Hepatocyte (in vitro differentiated cells): Measurements from ENCODE around the gene SRSF10. TPM values are rescaled to one million over a fixed set of nuclear protein-coding genes. Genes with fewer than 3 reads are reported as not detected.

Experiments used
- DNase-seq: peaks from one replicate; pipeline ENCODE4 v3.0.0-alpha.2; 2016; ENCODE audit warnings: low spot score
- H2AFZ ChIP-seq: fragments of 200-600 bp; sonication (generic); 2 replicates; pipeline ENCODE4 v1.6.0; 2016; ENCODE audit warnings: antibody characterized with exemption, mild to moderate bottlenecking
- H3K27ac ChIP-seq: fragments of 200-600 bp; sonication (generic); 2 replicates; pipeline ENCODE4 v1.5.1; 2016; ENCODE audit warnings: mild to moderate bottlenecking
- H3K27me3 ChIP-seq: fragments of 200-600 bp; sonication (generic); 2 replicates; pipeline ENCODE4 v1.6.1; 2016
- H3K36me3 ChIP-seq: fragments of 200-600 bp; sonication (generic); replicated peaks from 2 replicates; pipeline ENCODE4 v1.5.1; 2016; ENCODE audit warnings: low read depth; ENCODE audit not compliant: insufficient read depth
- H3K4me1 ChIP-seq: fragments of 200-600 bp; sonication (generic); 2 replicates; pipeline ENCODE4 v1.5.1; 2016; ENCODE audit warnings: mild to moderate bottlenecking, moderate library complexity; ENCODE audit not compliant: insufficient read depth
- H3K4me2 ChIP-seq: fragments of 200-600 bp; sonication (generic); 2 replicates; pipeline ENCODE4 v1.6.0; 2016
- H3K4me3 ChIP-seq: fragments of 200-600 bp; sonication (generic); 2 replicates; pipeline ENCODE4 v1.5.1; 2016; ENCODE audit warnings: mild to moderate bottlenecking
- H3K79me2 ChIP-seq: fragments of 200-600 bp; sonication (generic); 2 replicates; pipeline ENCODE4 v1.6.0; 2017; ENCODE audit warnings: mild to moderate bottlenecking
- H3K9me2 ChIP-seq: fragments of 200-600 bp; sonication (generic); replicated peaks from 2 replicates; pipeline ENCODE4 v1.6.0; 2017; ENCODE audit warnings: mild to moderate bottlenecking; ENCODE audit not compliant: insufficient read depth
- H3K9me3 ChIP-seq: fragments of 200-600 bp; sonication (generic); 2 replicates; pipeline ENCODE4 v1.5.1; 2016; ENCODE audit warnings: low read depth, mild to moderate bottlenecking
- H4K20me1 ChIP-seq: fragments of 200-600 bp; sonication (generic); 2 replicates; pipeline ENCODE4 v1.6.0; 2016; ENCODE audit warnings: mild to moderate bottlenecking; ENCODE audit not compliant: insufficient read depth, poor library complexity, severe bottlenecking
- CTCF ChIP-seq: fragments of 200-600 bp; sonication (generic); IDR thresholded peaks from 2 replicates; pipeline ENCODE4 v1.5.1; 2016; ENCODE audit warnings: antibody characterized with exemption, mild to moderate bottlenecking; ENCODE audit not compliant: poor library complexity
- EZH2 ChIP-seq: fragments of 200-600 bp; sonication (generic); IDR thresholded peaks from 2 replicates; pipeline ENCODE4 v1.6.1; 2016; ENCODE audit warnings: antibody characterized with exemption, mild to moderate bottlenecking, borderline replicate concordance
- EZH2phosphoT487 ChIP-seq: fragments of 200-600 bp; sonication (generic); IDR thresholded peaks from one replicate; pipeline ENCODE4 v1.6.1; 2018; ENCODE audit warnings: antibody characterized with exemption, mild to moderate bottlenecking, low read depth, moderate library complexity; ENCODE audit not compliant: unreplicated experiment, severe bottlenecking
- WGBS: methylation state at CpG from one replicate; pipeline ENCODE4 v1.1.6; 2016; ENCODE audit warnings: low lambda C conversion rate; ENCODE audit errors: missing lambda C conversion rate; 5-methylcytosine and 5-hydroxymethylcytosine counted together
- polyA plus RNA-seq: library from polyadenylated mRNA; unstranded; fragments of >200 nt; fragmentation: Nextera tagmentation; extraction: Ambion mirVana; gene quantifications from 2 replicates; pipeline ENCODE4 v1.2.1, GENCODE V29; 2016
- total RNA-seq: library from RNA; depleted of rRNA; stranded (reverse); fragments of >200 nt; gene quantifications from 2 replicates; pipeline ENCODE4 v1.2.3, GENCODE V29; 2014

SRSF10 gene
- total and polyA plus RNA-seq, 2 experiments from 2014 or later: 113 to 125 TPM

DNA sequence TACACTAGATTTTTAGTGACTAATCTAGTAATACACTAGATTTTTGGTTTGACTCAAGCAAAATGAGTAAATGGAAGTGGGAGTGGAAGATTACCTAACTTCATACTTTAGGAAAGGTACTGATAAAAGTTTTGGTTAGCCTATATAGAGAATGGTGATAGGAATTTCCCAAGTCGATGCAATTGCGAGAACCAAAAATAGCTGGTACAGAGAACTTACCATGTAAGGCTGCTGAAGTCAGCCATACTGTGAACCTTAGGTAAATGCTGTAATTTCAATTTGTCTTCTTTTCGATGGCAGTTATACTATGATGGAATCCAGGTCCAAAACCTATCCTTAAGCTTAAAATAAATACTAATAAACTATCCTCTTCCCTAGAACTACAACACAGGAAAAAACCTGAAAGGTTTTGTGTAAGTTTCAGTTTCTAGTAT is 15.9 kb downstream of the SRSF10 start:
- no peaks in the 10 kb centered on the region for H3K4me1 ChIP-seq
- TF ChIP-seq EZH2phosphoT487 (no peak), EZH2 (no peak), CTCF (no peak)
- H4K20me1 ChIP-seq: peaks cover 10% of the 10 kb centered on the region
- no peak overlapping the region for H2AFZ ChIP-seq
- H3K9me2 ChIP-seq: no peaks in the 10 kb centered on the region
- no peaks in the 10 kb centered on the region for H3K27me3 ChIP-seq
- H3K36me3 ChIP-seq: no peaks in the 10 kb centered on the region
- no peaks in the 10 kb centered on the region for H3K9me3 ChIP-seq
- H3K4me2 ChIP-seq: peak overlapping the region; percentile 19
- H3K27ac ChIP-seq: peak overlapping the region; percentile 72
- no peak overlapping the region for H3K4me3 ChIP-seq
- WGBS: 84% methylated on average over 3 of the region's 3 CpGs
- DNase-seq: no peak
- H3K79me2 ChIP-seq: peaks cover 53% of the 10 kb centered on the region

GRCh38 chr1:23963617-23964234 is 16.4 kb downstream of the SRSF10 start:
- no peaks in the 10 kb centered on the region for H3K36me3 ChIP-seq
- no peaks in the 10 kb centered on the region for H3K9me3 ChIP-seq
- H3K79me2 ChIP-seq: peaks cover 48% of the 10 kb centered on the region
- no peak overlapping the region for H3K4me2 ChIP-seq
- peaks cover 10% of the 10 kb centered on the region for H4K20me1 ChIP-seq
- no peak for DNase-seq
- 100% methylated on average over 1 of the region's 1 CpG for WGBS
- no peaks in the 10 kb centered on the region for H3K9me2 ChIP-seq
- H3K27me3 ChIP-seq: no peaks in the 10 kb centered on the region
- H2AFZ ChIP-seq: no peak overlapping the region
- no peak for TF ChIP-seq CTCF
- no peak for TF ChIP-seq EZH2phosphoT487
- TF ChIP-seq EZH2: no peak
- no peak overlapping the region for H3K4me3 ChIP-seq
- no peaks in the 10 kb centered on the region for H3K4me1 ChIP-seq
- H3K27ac ChIP-seq: peak overlapping the region; percentile 72

DNA sequence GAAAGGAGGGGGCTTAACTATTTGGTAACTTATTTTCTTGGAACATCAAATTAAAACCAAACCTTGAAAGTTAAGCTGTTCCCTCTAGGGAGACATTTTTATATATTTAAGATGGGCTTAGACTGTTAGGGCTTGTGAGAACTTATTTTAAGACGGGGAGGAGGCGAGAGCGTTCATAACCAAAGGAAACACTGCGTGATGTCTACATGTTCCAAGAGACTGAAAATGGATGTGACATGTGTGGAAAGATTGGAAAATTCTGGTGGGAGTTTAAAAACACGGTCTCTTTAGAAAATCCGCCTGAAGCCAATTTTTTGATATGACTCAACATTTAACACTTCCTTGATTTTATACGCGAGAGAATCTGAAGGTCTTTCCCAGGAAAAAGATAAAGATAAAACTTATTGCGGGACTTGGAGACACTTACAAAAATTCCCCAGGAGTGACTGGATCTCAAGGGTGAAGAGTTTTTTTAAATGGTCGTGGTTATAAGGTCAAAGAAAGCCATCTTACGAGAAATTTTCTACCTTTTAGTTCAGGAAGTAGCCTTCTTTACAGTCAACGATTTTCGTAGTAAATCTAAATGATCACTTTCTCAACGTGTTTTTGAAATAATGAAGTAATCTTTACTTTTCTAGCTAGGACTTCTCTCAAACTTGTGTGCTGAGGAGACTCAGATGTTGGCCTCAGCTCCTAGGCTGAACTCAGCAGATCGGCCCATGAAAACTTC is 19.7 kb downstream of the SRSF10 start:
- Histone ChIP-seq H3K4me3 (peak overlapping the region; percentile 76), H2AFZ (peak overlapping the region; percentile 10), H3K9me3 (no peaks in the 10 kb centered on the region), H3K36me3 (no peaks in the 10 kb centered on the region), H3K27ac (peak overlapping the region; percentile 98), H3K27me3 (no peaks in the 10 kb centered on the region), H3K79me2 (peaks cover 22% of the 10 kb centered on the region), H3K9me2 (no peaks in the 10 kb centered on the region), H4K20me1 (peaks cover 10% of the 10 kb centered on the region), H3K4me1 (no peaks in the 10 kb centered on the region), H3K4me2 (peak overlapping the region; percentile 84)
- under 1% methylated on average over 15 of the region's 15 CpGs for WGBS
- DNase-seq: peak; percentile 27
- TF ChIP-seq CTCF (no peak), EZH2 (no peak), EZH2phosphoT487 (no peak)
